ENCODE data around the gene STX16.
"Not testable (repeated sequence)": the region's sequence is repeated elsewhere in the genome, so short reads cannot be mapped to it uniquely, and the experiment has no call there.

The STX16 gene

GRCh38 chr20:58637466-58638213 is 13.4 kb upstream of the STX16 start:
- DNase-seq: no peak

- DNase-seq: no peak
These were observed 12.5 kb upstream of the STX16 start for GRCh38 chr20:58638467-58639181.

GRCh38 chr20:58639182-58640146 is 11.6 kb upstream of the STX16 start:
- no peak for DNase-seq

- DNase-seq: no peak
These were observed 10.6 kb upstream of the STX16 start for GRCh38 chr20:58640446-58640845.

- no peak for DNase-seq
These were observed 8.6 kb upstream of the STX16 start for GRCh38 chr20:58642441-58642840.

- DNase-seq: not testable (repeated sequence)
These were observed 8.2 kb upstream of the STX16 start for GRCh38 chr20:58642896-58643295.

GRCh38 chr20:58645412-58645968 is 5.6 kb upstream of the STX16 start:
- DNase-seq: no peak

- DNase-seq: no peak
These were observed 4.8 kb upstream of the STX16 start for GRCh38 chr20:58646257-58646656.

GRCh38 chr20:58646703-58647102 is 4.4 kb upstream of the STX16 start:
- DNase-seq: no peak

GRCh38 chr20:58647162-58647795 is 3.8 kb upstream of the STX16 start:
- no peak for DNase-seq

GRCh38 chr20:58647796-58648501 is 3.1 kb upstream of the STX16 start:
- no peak for DNase-seq

- DNase-seq: not testable (repeated sequence)
These were observed 2.6 kb upstream of the STX16 start for GRCh38 chr20:58648502-58648825.

- DNase-seq: peak; percentile 7
These were observed 1.5 kb upstream of the STX16 start for GRCh38 chr20:58649288-58650180.

GRCh38 chr20:58650181-58650775 is 805 bp upstream of the STX16 start:
- DNase-seq: peak; percentile 37

- DNase-seq: no peak
These were observed 469 bp downstream of the STX16 start for GRCh38 chr20:58651559-58651945.

- peak; percentile 89 for DNase-seq
These were observed 993 bp downstream of the STX16 start for GRCh38 chr20:58651946-58652605.

GRCh38 chr20:58652606-58653294 is 1.7 kb downstream of the STX16 start:
- no peak for DNase-seq

GRCh38 chr20:58654337-58654736 is 3.3 kb downstream of the STX16 start:
- DNase-seq: no peak

All from stimulated activated naive CD4-positive, alpha-beta T cell treated with Interleukin-2 at 50 U/mL for 16 hours (primary cell).